ENCODE measurements around the gene ESYT1.

The ESYT1 gene

GRCh38 chr12:56188778-56189098, 60.7 kb downstream of the ESYT1 start:
- DNase-seq (ENCODE audit: low read depth), result no peak

GRCh38 chr12:56189099-56189917, 61.2 kb downstream of the ESYT1 start, which contains the start of gene SMARCC2:
TSS of gene SMARCC2 (minus strand) at chr12:56189483. CDS start at chr12:56189461, 22 bp downstream.
- DNase-seq (ENCODE audit: low read depth), result peak; percentile 77

GRCh38 chr12:56189918-56190694, 62.0 kb downstream of the ESYT1 start:
- DNase-seq (ENCODE audit: low read depth), result peak; percentile 56

- no peak for DNase-seq (ENCODE audit: low read depth)
Measured at GRCh38 chr12:56190695-56191155, 62.7 kb downstream of the ESYT1 start.

GRCh38 chr12:56192582-56192981, 64.5 kb downstream of the ESYT1 start:
- no peak for DNase-seq (ENCODE audit: low read depth)

- DNase-seq (ENCODE audit: low read depth), result peak; percentile 65
Measured at GRCh38 chr12:56193025-56193578, 65.0 kb downstream of the ESYT1 start.
